ENCODE data around the gene ABCG1. TPM values are rescaled to one million over a fixed set of nuclear protein-coding genes. Genes with fewer than 3 reads are reported as not detected.

The ABCG1 gene
- total and polyA plus RNA-seq, 2 donors (not counting 3 experiments of a cell fraction or from before 2014, with no cell fraction given), result 6.7 to 19.6 TPM

DNA sequence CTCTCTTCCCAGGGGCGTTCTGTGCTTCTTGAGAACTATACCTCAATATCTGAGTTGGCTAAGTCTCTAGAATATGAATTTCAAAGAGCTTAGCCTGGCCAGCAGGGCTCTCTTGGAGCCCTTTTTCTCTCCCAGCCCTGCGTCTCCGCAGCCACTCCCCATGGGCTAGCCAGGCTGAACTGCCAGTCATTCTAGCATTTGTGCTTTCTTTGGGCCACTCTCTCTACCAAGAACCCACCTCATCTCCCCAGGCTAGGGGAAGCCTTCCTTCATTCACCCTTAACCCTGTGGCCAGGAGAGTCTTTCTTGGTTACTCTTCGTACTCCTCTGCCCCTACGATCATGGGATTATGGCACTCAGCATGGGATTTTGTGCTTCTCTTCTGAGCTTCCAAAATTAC is 18.2 kb downstream of the ABCG1 start:
- Histone ChIP-seq H3K4me2 (ENCODE audit: insufficient read depth, low read length) (no peak overlapping the region), H2AFZ (ENCODE audit: low read depth, low read length) (no peak overlapping the region), H3K9me1 (replicated peaks; ENCODE audit: control insufficient read depth, extremely low read depth, insufficient read depth, low read length) (no peaks in the 10 kb centered on the region), H3K27ac (ENCODE audit: insufficient read depth, low read depth, low read length) (no peak overlapping the region), H3K9me3 (replicated peaks; ENCODE audit: control insufficient read depth, insufficient read depth, low read length) (no peaks in the 10 kb centered on the region), H3K27me3 (ENCODE audit: control insufficient read depth in 2 of 2, insufficient read depth in 2 of 2, low read length in 2 of 2) (peaks cover 0 to 5% of the 10 kb centered on the region in 2 experiments), H3K9ac (replicated peaks; ENCODE audit: extremely low read depth, insufficient read depth, low read length) (no peak overlapping the region), H4K20me1 (replicated peaks; ENCODE audit: control insufficient read depth, extremely low read depth, insufficient read depth, low read length) (no peaks in the 10 kb centered on the region), H3K4me3 (replicated peaks in 1 of 3; ENCODE audit: insufficient read depth in 1 of 3, low read depth in 1 of 3, low read length in 3 of 3) (no peak overlapping the region), H3K36me3 (ENCODE audit: control insufficient read depth in 2 of 2, extremely low read depth in 1 of 2, insufficient read depth in 2 of 2, low read length in 2 of 2) (no peaks in the 10 kb centered on the region), H3K79me2 (ENCODE audit: control insufficient read depth, insufficient read depth, low read length) (no peaks in the 10 kb centered on the region), H3K4me1 (ENCODE audit: control insufficient read depth, extremely low read depth, insufficient read depth, low read length) (peaks cover 26% of the 10 kb centered on the region)
- ChIA-PET POLR2A (no interaction called here), CTCF (interaction anchor here (3.3 to 3.7 kb wide), 2 partner anchors 22 to 92 kb away, joined by 9 to 37 read pairs; no protein-coding TSS in a partner anchor)
- BruUV-seq (replicated peaks), result no TSS peak
- dilution Hi-C loops (cut with MboI; ENCODE audit: extremely low pct_ligation_motif_present, low sequenced_read_pairs), result no loop called here
- FAIRE-seq, result no peak
- intact Hi-C loops (cut with micrococcal nuclease), result no loop called here
- DNase-seq (ENCODE audit: low read depth, low spot score), result no peak
- TF ChIP-seq GATA2 (IDR thresholded peaks at IDR 0.05; ENCODE audit: insufficient read depth, insufficient read length, low read depth, low read length) (no peak), EZH2 (IDR thresholded peaks at IDR 0.05; ENCODE audit: borderline replicate concordance, low read depth, low read length, severe bottlenecking) (no peak), FOS (IDR thresholded peaks at IDR 0.05; ENCODE audit: borderline replicate concordance, insufficient read depth, low read length) (no peak), MYC (IDR thresholded peaks at IDR 0.05; ENCODE audit: low read depth, low read length) (no peak)
- TF ChIP-seq, protein P1, sequence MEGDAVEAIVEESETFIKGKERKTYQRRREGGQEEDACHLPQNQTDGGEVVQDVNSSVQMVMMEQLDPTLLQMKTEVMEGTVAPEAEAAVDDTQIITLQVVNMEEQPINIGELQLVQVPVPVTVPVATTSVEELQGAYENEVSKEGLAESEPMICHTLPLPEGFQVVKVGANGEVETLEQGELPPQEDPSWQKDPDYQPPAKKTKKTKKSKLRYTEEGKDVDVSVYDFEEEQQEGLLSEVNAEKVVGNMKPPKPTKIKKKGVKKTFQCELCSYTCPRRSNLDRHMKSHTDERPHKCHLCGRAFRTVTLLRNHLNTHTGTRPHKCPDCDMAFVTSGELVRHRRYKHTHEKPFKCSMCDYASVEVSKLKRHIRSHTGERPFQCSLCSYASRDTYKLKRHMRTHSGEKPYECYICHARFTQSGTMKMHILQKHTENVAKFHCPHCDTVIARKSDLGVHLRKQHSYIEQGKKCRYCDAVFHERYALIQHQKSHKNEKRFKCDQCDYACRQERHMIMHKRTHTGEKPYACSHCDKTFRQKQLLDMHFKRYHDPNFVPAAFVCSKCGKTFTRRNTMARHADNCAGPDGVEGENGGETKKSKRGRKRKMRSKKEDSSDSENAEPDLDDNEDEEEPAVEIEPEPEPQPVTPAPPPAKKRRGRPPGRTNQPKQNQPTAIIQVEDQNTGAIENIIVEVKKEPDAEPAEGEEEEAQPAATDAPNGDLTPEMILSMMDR (IDR thresholded peaks at IDR 0.05; ENCODE audit: extremely low read depth in 1 of 2, insufficient read depth in 1 of 2, low read depth in 1 of 2, low read length in 2 of 2), result no peak

DNA sequence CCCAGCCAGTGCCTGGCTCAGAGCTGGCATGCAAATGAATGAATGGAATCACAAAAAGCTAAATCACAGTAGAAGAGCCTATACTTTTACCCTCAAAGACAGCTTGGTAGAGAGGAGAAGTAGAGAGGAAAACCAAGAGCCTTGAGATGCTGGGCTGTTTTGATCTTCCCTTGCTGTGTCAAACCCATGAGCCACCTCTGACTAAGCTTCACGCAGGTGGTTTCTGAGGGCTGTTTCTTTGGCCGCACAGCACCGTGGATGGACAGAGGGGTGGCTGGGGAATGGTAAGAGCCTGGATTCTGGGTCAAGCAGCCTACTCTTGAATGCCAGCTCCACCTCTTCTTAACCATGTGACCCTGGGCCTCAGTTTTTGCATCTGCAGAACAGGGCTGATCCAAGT is 18.6 kb downstream of the ABCG1 start:
- ChIA-PET POLR2A (no interaction called here), CTCF (interaction anchor here (1.4 to 3.7 kb wide), 4 partner anchors 12 to 92 kb away, joined by 3 to 37 read pairs (median 8); no protein-coding TSS in a partner anchor)
- dilution Hi-C loops (cut with MboI; ENCODE audit: extremely low pct_ligation_motif_present, low sequenced_read_pairs) (no loop called here), intact Hi-C loops (cut with micrococcal nuclease) (no loop called here)
- Histone ChIP-seq H2AFZ (ENCODE audit: low read depth, low read length) (no peak overlapping the region), H4K20me1 (replicated peaks; ENCODE audit: control insufficient read depth, extremely low read depth, insufficient read depth, low read length) (no peaks in the 10 kb centered on the region), H3K79me2 (ENCODE audit: control insufficient read depth, insufficient read depth, low read length) (no peaks in the 10 kb centered on the region), H3K4me1 (ENCODE audit: control insufficient read depth, extremely low read depth, insufficient read depth, low read length) (peaks cover 26% of the 10 kb centered on the region), H3K9me3 (replicated peaks; ENCODE audit: control insufficient read depth, insufficient read depth, low read length) (no peaks in the 10 kb centered on the region), H3K4me3 (replicated peaks in 1 of 3; ENCODE audit: insufficient read depth in 1 of 3, low read depth in 1 of 3, low read length in 3 of 3) (no peak overlapping the region), H3K27ac (ENCODE audit: insufficient read depth, low read depth, low read length) (no peak overlapping the region), H3K36me3 (ENCODE audit: control insufficient read depth in 2 of 2, extremely low read depth in 1 of 2, insufficient read depth in 2 of 2, low read length in 2 of 2) (no peaks in the 10 kb centered on the region), H3K9me1 (replicated peaks; ENCODE audit: control insufficient read depth, extremely low read depth, insufficient read depth, low read length) (no peaks in the 10 kb centered on the region), H3K9ac (replicated peaks; ENCODE audit: extremely low read depth, insufficient read depth, low read length) (no peak overlapping the region), H3K27me3 (ENCODE audit: control insufficient read depth in 2 of 2, insufficient read depth in 2 of 2, low read length in 2 of 2) (peaks cover 0 to 5% of the 10 kb centered on the region in 2 experiments), H3K4me2 (ENCODE audit: insufficient read depth, low read length) (no peak overlapping the region)
- no peak for TF ChIP-seq GATA2 (IDR thresholded peaks at IDR 0.05; ENCODE audit: insufficient read depth, insufficient read length, low read depth, low read length)
- no peak for TF ChIP-seq POLR2A (IDR thresholded peaks at IDR 0.05; ENCODE audit: low read depth, low read length)
- no peak for TF ChIP-seq FOS (IDR thresholded peaks at IDR 0.05; ENCODE audit: borderline replicate concordance, insufficient read depth, low read length)
- TF ChIP-seq JUN (IDR thresholded peaks at IDR 0.05; ENCODE audit: borderline replicate concordance, insufficient read depth, insufficient read length, low read depth), result no peak
- no peak for TF ChIP-seq EZH2 (IDR thresholded peaks at IDR 0.05; ENCODE audit: borderline replicate concordance, low read depth, low read length, severe bottlenecking)
- no peak for TF ChIP-seq MYC (IDR thresholded peaks at IDR 0.05; ENCODE audit: low read depth, low read length)
- TF ChIP-seq, protein P2, sequence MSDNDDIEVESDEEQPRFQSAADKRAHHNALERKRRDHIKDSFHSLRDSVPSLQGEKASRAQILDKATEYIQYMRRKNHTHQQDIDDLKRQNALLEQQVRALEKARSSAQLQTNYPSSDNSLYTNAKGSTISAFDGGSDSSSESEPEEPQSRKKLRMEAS (IDR thresholded peaks at IDR 0.05; ENCODE audit: insufficient read depth, insufficient read length), result no peak
- TF ChIP-seq, protein P1 (IDR thresholded peaks at IDR 0.05; ENCODE audit: extremely low read depth in 1 of 2, insufficient read depth in 1 of 2, low read depth in 1 of 2, low read length in 2 of 2), result no peak
- no peak for TF ChIP-seq POLR2AphosphoS5 (IDR thresholded peaks at IDR 0.05; ENCODE audit: insufficient read depth, low read depth, low read length)
- FAIRE-seq (no peak), DNase-seq (ENCODE audit: low read depth, low spot score) (no peak)
- BruUV-seq (replicated peaks), result no TSS peak

Measured in endothelial cell of umbilical vein (primary cell).